Measurements from ENCODE around the gene ZC3H4.

The ZC3H4 gene

DNA sequence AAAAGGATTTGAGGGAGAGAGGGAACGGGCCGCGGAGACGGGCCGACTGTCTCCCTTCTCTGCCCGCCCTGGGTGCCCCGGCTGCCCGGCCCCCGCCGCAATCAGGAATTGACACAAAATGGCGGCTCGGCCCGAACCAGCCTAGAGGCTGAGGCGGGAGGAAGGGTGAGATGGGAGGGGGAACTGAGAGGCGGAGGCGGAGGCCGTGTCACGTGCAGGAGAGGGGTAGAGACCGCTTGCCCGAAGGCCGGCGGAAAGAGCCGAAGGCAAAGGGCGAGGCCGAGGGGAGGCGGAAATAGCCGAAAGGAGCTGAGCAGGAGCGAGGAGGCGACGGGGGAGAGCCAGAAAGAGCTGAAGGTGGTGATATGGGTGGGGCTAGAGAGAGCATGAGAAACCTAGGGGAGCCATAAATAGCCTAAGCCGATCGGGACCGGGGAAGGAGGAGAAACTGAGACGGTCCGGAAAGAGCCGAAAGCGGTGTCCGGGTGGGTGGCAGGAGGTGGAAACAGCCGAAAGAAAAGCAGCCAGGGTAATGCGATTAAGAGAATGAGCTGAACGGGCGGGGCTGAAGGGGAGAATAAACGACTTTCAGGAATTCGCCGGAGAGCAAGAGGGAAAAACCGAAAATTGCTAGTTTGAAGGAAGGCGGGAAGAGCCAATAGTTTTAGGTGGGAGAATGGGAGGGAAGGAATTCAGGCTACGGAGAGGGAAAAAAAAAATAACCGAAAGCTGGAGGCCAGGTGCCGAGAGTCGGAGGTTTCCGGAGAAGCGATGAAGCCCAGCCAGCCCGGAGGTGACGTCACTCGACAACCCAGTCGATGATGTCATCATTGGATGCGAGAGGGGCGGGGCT lies at the start of gene ZC3H4:
TSS of gene ZC3H4 (minus strand) at position 780 of the 853 bp plus-strand sequence. CDS start 1,192 bp downstream, outside the sequence.
- Histone ChIP-seq H3K9ac (ENCODE audit: low read length) (peak within 1 kb of the TSS; percentile 100), H3K9me3 (ENCODE audit: control insufficient read depth, low read depth, low read length) (no peaks in the 10 kb centered on the region), H3K4me3 (ENCODE audit: low read length) (peak within 1 kb of the TSS; percentile 94), H3K36me3 (ENCODE audit: control insufficient read depth, low read depth, low read length) (peaks cover 12% of the 10 kb centered on the region), H3K27ac (ENCODE audit: low read length) (peak within 1 kb of the TSS; percentile 98), H3K27me3 (ENCODE audit: control insufficient read depth, insufficient read depth, low read length) (no peaks in the 10 kb centered on the region), H3K4me1 (ENCODE audit: control insufficient read depth, low read depth, low read length) (peaks cover 27% of the 10 kb centered on the region)

DNA sequence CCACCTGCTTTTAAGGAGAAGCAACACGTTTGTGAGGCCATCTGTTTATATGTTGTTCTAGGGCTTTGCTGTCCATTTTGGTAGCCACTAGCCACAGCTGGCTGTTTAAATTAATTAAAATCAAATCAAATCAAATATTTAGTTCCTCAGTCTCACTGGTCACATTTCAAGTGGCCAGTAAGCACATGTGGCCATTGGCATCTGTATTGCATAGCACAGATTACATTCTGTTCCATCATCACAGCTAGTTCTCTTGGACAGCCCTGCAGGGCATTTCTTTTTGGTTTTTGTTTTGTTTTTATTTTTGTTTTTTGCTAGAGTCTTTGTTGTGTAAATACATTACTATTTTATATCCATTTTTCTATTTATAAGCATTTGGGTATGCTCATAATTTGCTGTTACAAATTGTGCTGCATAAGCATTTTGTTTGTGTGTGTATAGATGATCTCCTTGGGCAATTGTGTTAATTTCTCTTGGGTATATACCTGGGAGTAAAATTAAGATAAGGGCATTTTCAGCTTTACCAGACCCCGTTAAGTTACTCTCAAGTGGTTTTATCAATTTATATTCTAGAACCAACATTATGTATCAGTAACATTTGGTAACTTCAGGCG lies 48.4 kb upstream of the ZC3H4 start:
- Histone ChIP-seq H3K27me3 (ENCODE audit: control insufficient read depth, insufficient read depth, low read length) (no peaks in the 10 kb centered on the region), H3K9ac (ENCODE audit: low read length) (no peak overlapping the region), H3K4me3 (ENCODE audit: low read length) (no peak overlapping the region), H3K36me3 (ENCODE audit: control insufficient read depth, low read depth, low read length) (peaks cover 34% of the 10 kb centered on the region), H3K9me3 (ENCODE audit: control insufficient read depth, low read depth, low read length) (no peaks in the 10 kb centered on the region), H3K4me1 (ENCODE audit: control insufficient read depth, low read depth, low read length) (peaks cover 22% of the 10 kb centered on the region), H3K27ac (ENCODE audit: low read length) (no peak overlapping the region)

DNA sequence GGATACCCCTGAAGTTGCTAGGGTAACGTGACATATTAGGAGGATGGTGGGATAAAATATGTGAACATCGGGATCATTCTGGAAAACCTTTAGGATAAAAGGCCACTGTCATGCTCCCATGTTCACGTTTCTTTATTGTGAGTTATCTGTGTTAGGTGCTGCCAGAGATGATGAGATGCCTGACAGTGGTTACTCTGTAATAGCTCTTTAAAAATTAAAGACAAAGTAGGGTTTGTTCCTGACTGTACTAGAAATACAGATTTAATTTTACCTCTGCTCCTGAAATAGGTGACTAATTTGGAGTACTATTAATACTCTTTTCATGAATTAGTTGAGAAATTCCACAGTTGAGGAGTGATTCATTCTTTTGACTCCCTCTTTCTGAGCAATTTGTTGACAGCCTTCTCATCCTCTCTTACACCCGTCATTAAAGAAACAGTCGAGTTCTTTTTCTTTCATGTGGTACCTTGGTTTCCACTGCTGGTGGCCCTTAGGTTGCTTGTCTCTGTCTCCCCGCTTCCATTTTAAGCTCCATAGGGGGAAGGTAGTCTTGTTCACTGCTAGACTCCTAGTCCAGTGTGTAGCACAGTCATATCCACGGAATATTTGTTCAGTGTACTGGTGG lies 45.4 kb upstream of the ZC3H4 start:
- Histone ChIP-seq H3K9me3 (ENCODE audit: control insufficient read depth, low read depth, low read length) (no peaks in the 10 kb centered on the region), H3K36me3 (ENCODE audit: control insufficient read depth, low read depth, low read length) (peaks cover 54% of the 10 kb centered on the region), H3K4me3 (ENCODE audit: low read length) (no peak overlapping the region), H3K27me3 (ENCODE audit: control insufficient read depth, insufficient read depth, low read length) (no peaks in the 10 kb centered on the region), H3K27ac (ENCODE audit: low read length) (no peak overlapping the region), H3K9ac (ENCODE audit: low read length) (no peak overlapping the region), H3K4me1 (ENCODE audit: control insufficient read depth, low read depth, low read length) (peaks cover 28% of the 10 kb centered on the region)

DNA sequence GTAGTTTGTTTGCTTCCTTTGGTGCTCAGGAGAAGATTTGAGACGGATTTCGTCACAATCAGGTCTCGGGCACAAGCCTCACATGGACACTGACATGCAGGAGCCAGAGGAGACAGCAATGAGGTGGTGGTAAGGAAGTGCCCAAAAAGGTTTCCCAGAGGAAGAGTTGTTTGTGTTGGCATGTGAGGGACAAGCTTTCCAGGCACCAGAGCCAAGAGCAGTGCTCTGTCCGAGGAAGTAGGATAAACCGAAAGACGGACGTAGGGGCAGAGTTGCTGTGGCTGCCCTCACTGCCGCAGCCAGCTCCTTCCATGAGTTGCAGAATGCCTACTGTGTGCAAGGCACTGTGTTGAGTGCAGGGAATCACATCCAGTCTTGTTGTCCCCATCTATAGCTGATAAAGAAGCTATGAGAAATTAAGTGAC lies 44.8 kb upstream of the ZC3H4 start:
- Histone ChIP-seq H3K4me1 (ENCODE audit: control insufficient read depth, low read depth, low read length) (peaks cover 28% of the 10 kb centered on the region), H3K36me3 (ENCODE audit: control insufficient read depth, low read depth, low read length) (peaks cover 56% of the 10 kb centered on the region), H3K9me3 (ENCODE audit: control insufficient read depth, low read depth, low read length) (no peaks in the 10 kb centered on the region), H3K27ac (ENCODE audit: low read length) (peak overlapping the region; percentile 89), H3K27me3 (ENCODE audit: control insufficient read depth, insufficient read depth, low read length) (no peaks in the 10 kb centered on the region), H3K9ac (ENCODE audit: low read length) (peak overlapping the region; percentile 54), H3K4me3 (ENCODE audit: low read length) (peak overlapping the region; percentile 41)

DNA sequence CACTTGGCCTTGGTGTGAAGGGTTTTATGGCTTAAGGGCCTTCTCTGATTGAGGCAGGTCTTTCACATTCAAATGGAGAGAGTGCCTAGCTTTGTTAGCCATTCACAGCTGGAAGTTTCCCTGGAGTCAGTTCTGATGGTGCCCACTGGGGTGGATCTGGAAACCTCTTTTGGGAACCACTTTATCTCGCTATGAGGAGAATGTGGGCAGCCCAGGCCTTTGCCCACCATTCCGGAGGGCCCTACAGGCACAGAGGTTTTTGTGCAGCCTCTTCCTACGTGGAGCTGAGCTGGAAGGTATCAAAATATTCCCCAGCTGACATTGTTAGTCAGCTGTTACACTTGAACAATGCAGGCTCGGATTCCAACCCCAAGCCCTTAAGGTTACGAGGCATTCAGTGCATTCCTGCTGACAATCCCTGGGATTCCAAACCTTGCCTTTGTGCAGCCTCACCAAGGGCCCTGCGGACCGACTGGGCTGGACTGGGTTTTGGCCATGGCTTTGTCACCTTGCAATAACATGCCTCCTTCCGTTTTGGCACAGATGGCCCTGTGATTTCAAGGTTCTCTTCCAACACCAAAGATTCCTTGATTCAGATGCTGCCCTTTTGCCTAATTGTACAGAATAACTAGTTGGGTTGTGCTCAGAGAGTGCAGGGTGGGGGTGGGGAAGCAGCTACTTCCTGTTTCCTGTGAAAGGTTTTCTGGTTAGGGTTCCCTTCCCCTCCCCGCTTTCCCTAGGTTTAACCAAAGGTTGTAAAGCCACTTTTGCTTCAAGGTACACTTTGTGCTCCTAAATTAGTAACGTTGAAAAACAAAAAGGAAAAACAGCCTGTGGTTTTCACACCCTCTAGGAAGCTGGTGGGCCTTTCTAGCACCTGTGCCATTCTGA lies 44.1 kb upstream of the ZC3H4 start:
- Histone ChIP-seq H3K9ac (ENCODE audit: low read length) (peak overlapping the region; percentile 54), H3K27me3 (ENCODE audit: control insufficient read depth, insufficient read depth, low read length) (no peaks in the 10 kb centered on the region), H3K27ac (ENCODE audit: low read length) (peak overlapping the region; percentile 89), H3K4me1 (ENCODE audit: control insufficient read depth, low read depth, low read length) (peaks cover 28% of the 10 kb centered on the region), H3K36me3 (ENCODE audit: control insufficient read depth, low read depth, low read length) (peaks cover 63% of the 10 kb centered on the region), H3K9me3 (ENCODE audit: control insufficient read depth, low read depth, low read length) (no peaks in the 10 kb centered on the region), H3K4me3 (ENCODE audit: low read length) (peak overlapping the region; percentile 41)

DNA sequence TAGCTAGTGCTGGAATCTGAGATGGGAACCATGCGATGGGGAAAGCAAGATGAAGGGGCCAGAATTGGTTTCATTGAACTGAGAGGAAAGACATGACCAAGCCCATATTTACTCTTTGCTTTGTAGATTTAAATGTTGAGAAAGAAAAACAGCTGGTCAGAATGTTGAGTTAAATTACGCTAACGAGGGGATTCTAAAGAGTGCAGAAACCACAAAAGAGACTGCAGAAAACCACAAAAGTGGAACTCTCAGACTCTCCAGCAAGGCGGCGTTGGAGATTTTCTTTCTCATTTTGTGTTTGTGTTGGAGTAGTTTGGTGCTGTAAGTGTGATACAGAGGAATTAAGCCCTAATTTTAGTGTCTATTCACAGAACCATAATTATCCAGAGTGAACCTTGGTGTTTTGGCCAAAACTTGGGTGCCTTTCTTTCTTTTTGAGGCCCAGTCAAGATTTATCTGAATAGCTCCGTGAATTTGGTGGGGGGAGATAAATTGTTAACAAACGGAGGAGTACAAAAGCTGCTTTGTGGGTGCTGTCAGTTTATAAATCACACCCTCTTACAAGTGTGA lies 43.4 kb upstream of the ZC3H4 start:
- Histone ChIP-seq H3K27me3 (ENCODE audit: control insufficient read depth, insufficient read depth, low read length) (no peaks in the 10 kb centered on the region), H3K27ac (ENCODE audit: low read length) (peak overlapping the region; percentile 40), H3K4me3 (ENCODE audit: low read length) (peak overlapping the region; percentile 41), H3K4me1 (ENCODE audit: control insufficient read depth, low read depth, low read length) (peaks cover 28% of the 10 kb centered on the region), H3K36me3 (ENCODE audit: control insufficient read depth, low read depth, low read length) (peaks cover 66% of the 10 kb centered on the region), H3K9ac (ENCODE audit: low read length) (no peak overlapping the region), H3K9me3 (ENCODE audit: control insufficient read depth, low read depth, low read length) (no peaks in the 10 kb centered on the region)

DNA sequence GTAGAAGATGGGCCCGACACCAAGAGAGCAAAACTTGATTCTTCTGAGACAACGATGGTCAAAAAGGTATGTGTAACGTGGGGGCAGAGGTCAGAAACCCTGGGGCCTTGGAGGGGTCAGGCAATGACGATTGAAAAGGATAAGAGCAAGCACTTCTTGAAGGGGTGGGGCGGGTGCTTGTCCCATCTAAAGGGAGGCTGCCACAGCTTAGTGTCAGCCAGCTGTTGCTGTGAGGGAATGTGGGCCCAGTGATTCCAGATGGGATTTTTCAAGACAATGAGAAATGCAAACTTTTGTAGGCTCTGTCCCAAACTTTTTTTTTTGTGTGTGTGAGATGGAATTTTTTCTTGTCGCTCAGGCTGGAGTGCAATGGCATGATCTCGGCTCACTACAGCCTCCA lies 41.6 kb upstream of the ZC3H4 start:
- Histone ChIP-seq H3K36me3 (ENCODE audit: control insufficient read depth, low read depth, low read length) (peaks cover 73% of the 10 kb centered on the region), H3K4me1 (ENCODE audit: control insufficient read depth, low read depth, low read length) (peaks cover 28% of the 10 kb centered on the region), H3K27ac (ENCODE audit: low read length) (no peak overlapping the region)

DNA sequence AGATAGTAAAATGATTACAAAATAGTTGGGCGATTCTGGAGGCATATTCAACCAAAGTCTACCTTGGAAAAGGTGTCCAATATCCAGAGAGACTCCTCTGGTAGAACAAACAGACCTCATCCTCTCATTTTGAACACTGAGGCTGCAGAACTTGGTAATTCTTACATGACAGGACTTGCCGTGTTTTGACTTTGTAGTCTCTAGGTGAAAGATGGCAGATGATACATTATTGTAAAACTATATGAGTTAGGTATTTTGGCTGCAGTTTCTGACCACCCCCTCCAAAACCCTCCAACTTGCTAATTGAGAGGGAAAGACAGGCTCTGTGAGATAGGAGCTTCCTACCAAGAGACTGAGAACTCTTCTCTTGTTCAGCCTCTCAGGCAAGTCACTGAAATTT lies 39.7 kb upstream of the ZC3H4 start:
- no peaks in the 10 kb centered on the region for H3K9me3 ChIP-seq (ENCODE audit: control insufficient read depth, low read depth, low read length)
- H3K4me3 ChIP-seq (ENCODE audit: low read length) = no peak overlapping the region
- no peak overlapping the region for H3K27ac ChIP-seq (ENCODE audit: low read length)
- H3K9ac ChIP-seq (ENCODE audit: low read length) = no peak overlapping the region
- no peaks in the 10 kb centered on the region for H3K27me3 ChIP-seq (ENCODE audit: control insufficient read depth, insufficient read depth, low read length)
- H3K36me3 ChIP-seq (ENCODE audit: control insufficient read depth, low read depth, low read length) = peaks cover 61% of the 10 kb centered on the region
- H3K4me1 ChIP-seq (ENCODE audit: control insufficient read depth, low read depth, low read length) = peaks cover 17% of the 10 kb centered on the region

More for the DNA sequence above, 41.6 kb upstream of the ZC3H4 start:
- no peak overlapping the region for H3K9ac ChIP-seq (ENCODE audit: low read length)
- H3K4me3 ChIP-seq (ENCODE audit: low read length) = no peak overlapping the region
- H3K27me3 ChIP-seq (ENCODE audit: control insufficient read depth, insufficient read depth, low read length) = no peaks in the 10 kb centered on the region
- H3K9me3 ChIP-seq (ENCODE audit: control insufficient read depth, low read depth, low read length) = no peaks in the 10 kb centered on the region

DNA sequence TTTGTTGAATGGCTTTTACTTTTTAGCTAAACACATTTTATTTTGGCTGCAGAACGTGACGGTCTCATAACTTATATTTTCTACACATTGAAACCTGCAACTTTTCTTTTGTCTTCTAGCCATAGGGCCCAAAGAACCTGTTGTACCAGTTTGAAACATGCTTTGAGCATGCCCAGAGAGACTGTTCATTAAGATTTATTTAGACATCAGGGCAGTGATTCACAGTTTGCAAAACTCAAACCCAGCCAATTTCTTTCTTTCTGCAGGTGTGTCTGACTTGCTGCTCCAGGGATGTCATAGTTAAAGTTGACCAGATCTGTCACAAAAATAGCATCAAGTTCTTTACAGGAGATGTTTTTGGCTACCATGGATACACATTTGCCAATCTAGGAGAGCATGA lies 39.1 kb upstream of the ZC3H4 start:
- Histone ChIP-seq H3K9me3 (ENCODE audit: control insufficient read depth, low read depth, low read length) (no peaks in the 10 kb centered on the region), H3K4me3 (ENCODE audit: low read length) (no peak overlapping the region), H3K27me3 (ENCODE audit: control insufficient read depth, insufficient read depth, low read length) (no peaks in the 10 kb centered on the region), H3K4me1 (ENCODE audit: control insufficient read depth, low read depth, low read length) (peaks cover 11% of the 10 kb centered on the region), H3K27ac (ENCODE audit: low read length) (no peak overlapping the region), H3K9ac (ENCODE audit: low read length) (no peak overlapping the region), H3K36me3 (ENCODE audit: control insufficient read depth, low read depth, low read length) (peaks cover 64% of the 10 kb centered on the region)

DNA sequence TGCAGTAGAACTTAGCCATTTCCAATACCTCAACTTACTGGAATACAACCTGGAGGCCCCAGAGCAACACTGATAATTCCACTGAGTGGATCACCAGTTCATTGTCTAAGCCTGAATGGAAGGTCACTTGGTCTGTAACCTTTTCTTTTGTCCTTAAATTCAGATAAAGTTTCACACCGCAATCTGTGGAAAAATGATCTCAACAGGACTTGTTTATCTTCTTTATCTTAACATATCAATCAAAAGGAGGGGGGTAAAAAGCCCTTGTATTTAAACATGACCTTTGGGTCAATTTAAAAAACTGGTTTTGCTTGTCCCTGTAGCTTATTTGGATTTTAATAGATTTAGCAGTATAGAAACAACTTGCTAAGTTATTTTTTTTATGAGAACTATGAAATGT lies 38.6 kb upstream of the ZC3H4 start:
- H3K36me3 ChIP-seq (ENCODE audit: control insufficient read depth, low read depth, low read length) = peaks cover 65% of the 10 kb centered on the region
- no peak overlapping the region for H3K9ac ChIP-seq (ENCODE audit: low read length)
- H3K4me3 ChIP-seq (ENCODE audit: low read length) = no peak overlapping the region
- H3K27me3 ChIP-seq (ENCODE audit: control insufficient read depth, insufficient read depth, low read length) = no peaks in the 10 kb centered on the region
- no peak overlapping the region for H3K27ac ChIP-seq (ENCODE audit: low read length)
- H3K9me3 ChIP-seq (ENCODE audit: control insufficient read depth, low read depth, low read length) = no peaks in the 10 kb centered on the region
- peaks cover 9% of the 10 kb centered on the region for H3K4me1 ChIP-seq (ENCODE audit: control insufficient read depth, low read depth, low read length)

All from iPS-18a (cell line).